Measurements from ENCODE around the gene TM4SF20. TPM values are rescaled to one million over a fixed set of nuclear protein-coding genes. Genes with fewer than 3 reads are reported as not detected.

TM4SF20 gene
- polyA plus RNA-seq, 1 donor from 2014 or later: not detected

DNA sequence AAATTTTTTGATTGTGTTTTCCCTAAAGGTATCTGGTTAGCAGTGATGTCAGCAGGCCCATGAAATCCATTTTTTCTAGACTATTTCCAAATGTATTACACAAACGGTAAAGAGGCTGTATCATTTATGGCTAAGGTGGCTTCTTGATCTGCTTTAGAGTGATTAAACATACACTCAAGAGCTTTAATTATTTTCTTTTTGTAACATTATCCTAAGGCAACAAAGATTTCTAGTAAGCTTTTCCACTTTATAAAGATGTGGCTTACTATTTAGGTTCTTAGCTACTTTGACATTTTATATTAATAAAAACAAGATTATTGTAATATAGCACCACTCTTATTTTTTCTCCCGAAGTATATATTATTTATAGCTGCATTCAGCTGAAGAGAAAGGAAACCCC lies 37.6 kb downstream of the TM4SF20 start:
- Histone ChIP-seq H3K36me3 (ENCODE audit: insufficient read depth, low read length) (peaks cover 3% of the 10 kb centered on the region), H3F3A (ENCODE audit: insufficient read depth, low read length, poor library complexity, severe bottlenecking) (no peaks in the 10 kb centered on the region), H3K9ac (ENCODE audit: low read length) (no peak overlapping the region), H3K27me3 (ENCODE audit: insufficient read depth, low read depth, low read length) (no peaks in the 10 kb centered on the region), H3K4me2 (ENCODE audit: low read length) (no peak overlapping the region), H3K4me3 (ENCODE audit: low read length) (no peak overlapping the region), H3K27ac (ENCODE audit: low read length) (no peak overlapping the region), H2AFZ (ENCODE audit: low read depth, low read length) (no peak overlapping the region), H4K20me1 (ENCODE audit: insufficient read depth) (no peaks in the 10 kb centered on the region), H3K79me2 (replicated peaks; ENCODE audit: insufficient read depth, low read length) (no peaks in the 10 kb centered on the region), H3K9me2 (ENCODE audit: insufficient read depth, low read length) (no peaks in the 10 kb centered on the region), H3K9me3 (ENCODE audit: low read length) (no peaks in the 10 kb centered on the region)
- TF ChIP-seq MXI1 (conservative IDR thresholded peaks at IDR 0.05; ENCODE audit: poor library complexity, severe bottlenecking): no peak
- TF ChIP-seq RAD21 (conservative IDR thresholded peaks at IDR 0.05): no peak
- TF ChIP-seq POLR2AphosphoS5 (IDR thresholded peaks at IDR 0.05): no peak
- TF ChIP-seq, protein P1, sequence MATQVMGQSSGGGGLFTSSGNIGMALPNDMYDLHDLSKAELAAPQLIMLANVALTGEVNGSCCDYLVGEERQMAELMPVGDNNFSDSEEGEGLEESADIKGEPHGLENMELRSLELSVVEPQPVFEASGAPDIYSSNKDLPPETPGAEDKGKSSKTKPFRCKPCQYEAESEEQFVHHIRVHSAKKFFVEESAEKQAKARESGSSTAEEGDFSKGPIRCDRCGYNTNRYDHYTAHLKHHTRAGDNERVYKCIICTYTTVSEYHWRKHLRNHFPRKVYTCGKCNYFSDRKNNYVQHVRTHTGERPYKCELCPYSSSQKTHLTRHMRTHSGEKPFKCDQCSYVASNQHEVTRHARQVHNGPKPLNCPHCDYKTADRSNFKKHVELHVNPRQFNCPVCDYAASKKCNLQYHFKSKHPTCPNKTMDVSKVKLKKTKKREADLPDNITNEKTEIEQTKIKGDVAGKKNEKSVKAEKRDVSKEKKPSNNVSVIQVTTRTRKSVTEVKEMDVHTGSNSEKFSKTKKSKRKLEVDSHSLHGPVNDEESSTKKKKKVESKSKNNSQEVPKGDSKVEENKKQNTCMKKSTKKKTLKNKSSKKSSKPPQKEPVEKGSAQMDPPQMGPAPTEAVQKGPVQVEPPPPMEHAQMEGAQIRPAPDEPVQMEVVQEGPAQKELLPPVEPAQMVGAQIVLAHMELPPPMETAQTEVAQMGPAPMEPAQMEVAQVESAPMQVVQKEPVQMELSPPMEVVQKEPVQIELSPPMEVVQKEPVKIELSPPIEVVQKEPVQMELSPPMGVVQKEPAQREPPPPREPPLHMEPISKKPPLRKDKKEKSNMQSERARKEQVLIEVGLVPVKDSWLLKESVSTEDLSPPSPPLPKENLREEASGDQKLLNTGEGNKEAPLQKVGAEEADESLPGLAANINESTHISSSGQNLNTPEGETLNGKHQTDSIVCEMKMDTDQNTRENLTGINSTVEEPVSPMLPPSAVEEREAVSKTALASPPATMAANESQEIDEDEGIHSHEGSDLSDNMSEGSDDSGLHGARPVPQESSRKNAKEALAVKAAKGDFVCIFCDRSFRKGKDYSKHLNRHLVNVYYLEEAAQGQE (IDR thresholded peaks at IDR 0.05; ENCODE audit: borderline replicate concordance): no peak
- TF ChIP-seq SMC3 (conservative IDR thresholded peaks at IDR 0.05; ENCODE audit: poor library complexity): no peak
- no peak for TF ChIP-seq EZH2 (IDR thresholded peaks at IDR 0.05; ENCODE audit: borderline replicate concordance, insufficient read depth, low read length, poor library complexity, severe bottlenecking)
- TF ChIP-seq, protein P2, sequence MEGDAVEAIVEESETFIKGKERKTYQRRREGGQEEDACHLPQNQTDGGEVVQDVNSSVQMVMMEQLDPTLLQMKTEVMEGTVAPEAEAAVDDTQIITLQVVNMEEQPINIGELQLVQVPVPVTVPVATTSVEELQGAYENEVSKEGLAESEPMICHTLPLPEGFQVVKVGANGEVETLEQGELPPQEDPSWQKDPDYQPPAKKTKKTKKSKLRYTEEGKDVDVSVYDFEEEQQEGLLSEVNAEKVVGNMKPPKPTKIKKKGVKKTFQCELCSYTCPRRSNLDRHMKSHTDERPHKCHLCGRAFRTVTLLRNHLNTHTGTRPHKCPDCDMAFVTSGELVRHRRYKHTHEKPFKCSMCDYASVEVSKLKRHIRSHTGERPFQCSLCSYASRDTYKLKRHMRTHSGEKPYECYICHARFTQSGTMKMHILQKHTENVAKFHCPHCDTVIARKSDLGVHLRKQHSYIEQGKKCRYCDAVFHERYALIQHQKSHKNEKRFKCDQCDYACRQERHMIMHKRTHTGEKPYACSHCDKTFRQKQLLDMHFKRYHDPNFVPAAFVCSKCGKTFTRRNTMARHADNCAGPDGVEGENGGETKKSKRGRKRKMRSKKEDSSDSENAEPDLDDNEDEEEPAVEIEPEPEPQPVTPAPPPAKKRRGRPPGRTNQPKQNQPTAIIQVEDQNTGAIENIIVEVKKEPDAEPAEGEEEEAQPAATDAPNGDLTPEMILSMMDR (IDR thresholded peaks at IDR 0.05; ENCODE audit: poor library complexity, severe bottlenecking): no peak
- no peak for TF ChIP-seq EP300 (conservative IDR thresholded peaks at IDR 0.05; ENCODE audit: poor library complexity, severe bottlenecking)
- no peak for TF ChIP-seq TAF1 (IDR thresholded peaks at IDR 0.05; ENCODE audit: low read depth)

DNA sequence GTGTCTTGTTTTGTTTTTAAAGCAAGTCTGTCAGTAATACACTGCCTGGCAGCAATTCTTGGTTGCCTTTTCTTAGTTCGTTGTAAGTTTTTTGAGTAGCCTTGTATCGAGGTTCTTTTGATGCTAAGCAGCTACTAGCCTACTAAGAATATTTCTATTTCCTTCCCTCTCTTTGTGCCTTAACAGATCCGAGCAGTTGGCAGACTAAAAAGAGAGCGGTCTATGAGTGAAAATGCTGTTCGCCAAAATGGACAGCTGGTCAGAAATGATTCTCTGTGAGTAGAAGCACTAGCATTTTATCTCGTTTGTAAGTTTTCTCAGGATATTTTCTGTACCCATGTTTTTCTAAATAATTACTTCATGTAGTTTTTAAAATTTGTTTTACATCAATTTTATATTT lies 39.0 kb downstream of the TM4SF20 start:
- Histone ChIP-seq H3K9ac (ENCODE audit: low read length) (no peak overlapping the region), H3K27me3 (ENCODE audit: insufficient read depth, low read depth, low read length) (no peaks in the 10 kb centered on the region), H3K4me3 (ENCODE audit: low read length) (no peak overlapping the region), H2AFZ (ENCODE audit: low read depth, low read length) (no peak overlapping the region), H3K9me3 (ENCODE audit: low read length) (no peaks in the 10 kb centered on the region), H3K36me3 (ENCODE audit: insufficient read depth, low read length) (peaks cover 3% of the 10 kb centered on the region), H3K9me2 (ENCODE audit: insufficient read depth, low read length) (no peaks in the 10 kb centered on the region), H3K4me2 (ENCODE audit: low read length) (no peak overlapping the region), H4K20me1 (ENCODE audit: insufficient read depth) (no peaks in the 10 kb centered on the region), H3K27ac (ENCODE audit: low read length) (no peak overlapping the region), H3K79me2 (replicated peaks; ENCODE audit: insufficient read depth, low read length) (no peaks in the 10 kb centered on the region), H3F3A (ENCODE audit: insufficient read depth, low read length, poor library complexity, severe bottlenecking) (no peaks in the 10 kb centered on the region)
- TF ChIP-seq SMC3 (conservative IDR thresholded peaks at IDR 0.05; ENCODE audit: poor library complexity) (no peak), TAF1 (IDR thresholded peaks at IDR 0.05; ENCODE audit: low read depth) (no peak), EZH2 (IDR thresholded peaks at IDR 0.05; ENCODE audit: borderline replicate concordance, insufficient read depth, low read length, poor library complexity, severe bottlenecking) (no peak), EP300 (conservative IDR thresholded peaks at IDR 0.05; ENCODE audit: poor library complexity, severe bottlenecking) (no peak), RAD21 (conservative IDR thresholded peaks at IDR 0.05) (no peak), POLR2AphosphoS5 (IDR thresholded peaks at IDR 0.05) (no peak), MXI1 (conservative IDR thresholded peaks at IDR 0.05; ENCODE audit: poor library complexity, severe bottlenecking) (no peak)
- TF ChIP-seq, protein P2 (IDR thresholded peaks at IDR 0.05; ENCODE audit: poor library complexity, severe bottlenecking): no peak
- TF ChIP-seq, protein P1 (IDR thresholded peaks at IDR 0.05; ENCODE audit: borderline replicate concordance): no peak
